Stimulated activated CD8-positive, alpha-beta memory T cell treated with anti-CD3 and anti-CD28 coated beads, Interleukin-4, amount 100 ng/mL, for 24 hours (primary cell): ENCODE measurements around the gene WBP2.

Experiments used
- DNase-seq: peaks from one replicate; pipeline ENCODE4 v3.0.0-alpha.2; 2020; ENCODE audit warnings: low read depth

The WBP2 gene

DNA sequence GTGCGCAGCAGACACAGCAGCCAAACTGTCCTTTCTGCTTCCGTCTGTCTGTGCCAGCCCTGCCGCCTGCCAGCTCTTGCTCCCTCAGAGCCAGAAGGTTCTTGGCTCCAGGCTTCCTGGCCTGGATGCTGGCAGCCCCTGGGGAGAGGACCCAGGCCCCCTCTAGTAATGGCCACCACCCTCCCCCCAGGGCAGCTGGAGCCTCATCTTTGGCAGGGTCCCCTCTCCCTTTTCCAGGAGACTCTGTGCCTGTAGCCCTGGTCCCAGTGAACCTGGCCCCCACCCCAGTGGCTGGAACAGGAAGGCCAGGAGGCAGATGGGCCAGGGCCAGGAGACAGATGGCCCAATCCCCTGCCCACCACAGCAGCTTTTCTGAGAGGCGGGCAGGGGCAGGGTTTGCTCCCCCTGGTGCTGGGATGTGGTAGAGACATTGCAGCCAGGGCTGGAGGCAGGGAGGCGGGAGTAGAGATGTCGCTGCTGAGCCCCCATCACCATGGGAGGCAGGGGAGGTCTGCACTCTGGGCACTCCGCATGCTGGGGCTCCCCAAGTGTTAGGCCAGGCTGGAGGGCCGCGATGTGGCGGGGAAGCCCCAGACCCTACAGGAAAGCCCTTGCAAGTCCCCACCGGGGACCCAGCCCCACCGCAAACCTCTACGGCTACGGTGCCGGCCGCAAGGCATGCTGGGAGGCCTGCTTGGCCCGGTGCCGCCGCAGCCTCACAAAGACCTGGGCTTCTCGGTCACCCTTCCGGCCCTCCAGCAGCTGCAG lies 27.6 kb downstream of the WBP2 start:
- DNase-seq: peak; percentile 55

DNA sequence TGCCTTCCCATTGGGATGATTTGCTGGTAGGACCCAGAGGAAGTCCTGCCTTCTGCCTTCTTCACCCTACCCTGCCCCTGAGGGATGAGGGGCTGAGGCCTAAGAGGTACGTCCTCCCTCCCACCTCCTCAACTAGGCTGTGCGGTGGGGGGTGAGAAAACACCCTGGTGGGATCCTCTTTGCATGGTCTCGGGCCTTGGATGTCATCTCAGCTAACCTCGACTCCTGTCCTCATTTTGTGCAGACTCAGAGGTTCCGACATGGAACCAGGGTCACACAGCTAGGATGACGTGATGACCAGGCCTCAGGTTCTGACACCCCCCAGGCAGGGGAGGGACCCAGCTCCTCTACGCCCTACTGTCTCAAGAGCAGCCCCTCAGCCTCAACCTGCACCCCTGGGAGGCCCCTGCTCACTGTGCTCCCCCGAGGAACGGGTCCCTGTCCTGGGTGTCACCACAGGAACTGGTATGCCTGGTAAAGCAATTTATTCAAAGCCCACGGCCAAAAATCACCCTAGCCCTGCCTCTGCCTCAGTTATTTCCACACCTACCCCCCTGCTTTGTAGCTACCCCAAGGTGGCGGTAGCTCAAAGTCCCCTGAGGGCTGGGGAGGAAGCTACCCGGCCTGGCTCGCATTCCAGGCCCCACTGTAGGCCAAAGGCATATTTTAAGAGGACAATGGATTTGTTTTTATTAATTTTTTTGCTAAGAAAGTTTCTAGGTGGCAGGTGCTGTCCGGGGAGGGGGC lies 28.4 kb downstream of the WBP2 start:
- no peak for DNase-seq

DNA sequence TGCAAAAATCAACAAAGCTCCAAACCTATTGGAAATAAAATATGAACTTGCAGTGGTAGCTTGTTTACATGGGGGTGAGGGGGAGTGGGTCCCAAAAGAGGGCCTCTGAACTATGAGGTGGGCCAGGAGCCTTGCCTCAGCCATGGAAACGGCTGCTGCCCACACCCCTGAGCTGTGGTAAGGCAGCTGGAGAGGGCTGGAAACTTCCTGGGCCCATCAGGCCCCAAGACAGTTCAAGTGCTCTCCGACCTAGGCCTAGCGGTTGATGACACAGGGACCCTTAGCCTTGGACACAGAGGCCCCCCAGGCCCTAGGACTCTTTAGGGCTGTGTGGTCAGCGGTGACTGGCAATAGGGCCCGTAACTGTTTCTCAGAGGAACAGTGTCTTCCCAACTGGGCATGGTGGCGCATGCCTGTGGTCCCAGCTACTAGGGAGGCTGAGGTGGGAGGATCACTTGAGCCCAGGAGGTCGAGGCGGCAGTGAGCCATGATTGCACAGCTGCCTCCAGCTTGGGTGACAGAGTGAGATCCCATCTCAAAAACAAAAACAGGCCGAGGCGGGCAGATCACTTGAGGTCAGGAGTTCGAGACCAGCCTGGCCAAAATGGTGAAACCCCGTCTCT lies 29.3 kb downstream of the WBP2 start:
- DNase-seq: no peak

DNA sequence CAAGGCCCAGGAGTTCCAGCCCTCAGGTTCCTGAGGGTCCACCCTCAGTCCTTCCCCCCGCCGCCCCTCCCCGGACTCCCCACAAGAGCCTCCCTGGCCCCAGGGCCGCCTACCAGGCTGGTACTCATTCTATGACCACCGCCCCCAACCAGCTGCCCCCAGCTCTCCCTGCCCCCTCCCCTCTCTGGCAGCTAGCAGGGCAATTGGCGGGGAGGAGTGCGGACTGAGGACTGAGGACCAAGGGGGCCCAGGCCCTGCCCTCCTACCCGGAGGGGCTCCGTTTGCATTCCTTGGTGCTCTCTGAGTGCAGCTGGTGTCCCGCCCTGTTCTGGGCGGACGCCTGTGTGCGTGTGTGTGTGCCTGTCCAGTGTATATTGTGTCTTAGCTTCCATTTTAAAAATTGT lies 30.0 kb downstream of the WBP2 start:
- no peak for DNase-seq

DNA sequence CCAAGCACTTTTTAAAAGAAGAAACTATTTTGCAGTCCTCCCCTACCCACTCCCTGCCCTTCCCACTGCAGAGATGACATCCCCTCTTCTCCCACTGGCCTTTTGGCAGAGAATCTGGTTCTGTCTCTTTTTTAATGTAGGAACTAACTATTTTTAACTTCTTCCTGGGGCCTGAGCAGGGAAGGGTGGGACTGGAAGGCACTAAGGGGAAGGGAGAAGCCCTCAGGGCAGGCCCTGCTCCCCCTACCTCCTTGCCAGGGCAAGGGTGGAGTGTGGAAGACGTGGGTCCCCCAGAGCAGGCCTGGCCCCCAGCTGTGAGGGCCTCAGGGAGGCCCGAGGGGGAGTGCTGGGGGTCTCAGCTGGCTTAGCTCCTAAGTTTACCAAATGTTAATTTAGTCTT lies 30.5 kb downstream of the WBP2 start:
- no peak for DNase-seq

DNA sequence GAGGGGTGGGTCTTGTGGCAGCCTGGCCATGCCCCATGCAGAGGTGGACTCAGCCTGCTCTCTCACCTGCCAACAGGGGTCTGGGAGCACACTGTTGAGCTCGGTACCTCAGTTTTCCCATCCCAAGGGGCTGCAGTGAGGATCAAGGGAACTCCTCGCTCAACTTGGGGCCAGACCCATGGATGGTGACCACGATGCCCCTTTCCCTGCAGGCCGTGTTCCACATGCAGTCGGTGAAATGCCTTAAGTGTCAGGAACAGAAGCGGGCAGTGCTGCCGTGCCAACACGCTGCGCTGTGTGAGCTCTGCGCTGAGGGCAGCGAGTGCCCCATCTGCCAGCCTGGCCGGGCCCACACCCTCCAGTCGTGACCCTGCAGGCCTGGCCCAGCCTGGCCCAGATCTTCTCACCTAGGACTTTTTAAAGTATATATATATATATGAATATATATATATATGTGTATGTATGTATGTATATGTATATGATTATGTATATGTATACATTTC lies 31.0 kb downstream of the WBP2 start:
- DNase-seq: no peak

DNA sequence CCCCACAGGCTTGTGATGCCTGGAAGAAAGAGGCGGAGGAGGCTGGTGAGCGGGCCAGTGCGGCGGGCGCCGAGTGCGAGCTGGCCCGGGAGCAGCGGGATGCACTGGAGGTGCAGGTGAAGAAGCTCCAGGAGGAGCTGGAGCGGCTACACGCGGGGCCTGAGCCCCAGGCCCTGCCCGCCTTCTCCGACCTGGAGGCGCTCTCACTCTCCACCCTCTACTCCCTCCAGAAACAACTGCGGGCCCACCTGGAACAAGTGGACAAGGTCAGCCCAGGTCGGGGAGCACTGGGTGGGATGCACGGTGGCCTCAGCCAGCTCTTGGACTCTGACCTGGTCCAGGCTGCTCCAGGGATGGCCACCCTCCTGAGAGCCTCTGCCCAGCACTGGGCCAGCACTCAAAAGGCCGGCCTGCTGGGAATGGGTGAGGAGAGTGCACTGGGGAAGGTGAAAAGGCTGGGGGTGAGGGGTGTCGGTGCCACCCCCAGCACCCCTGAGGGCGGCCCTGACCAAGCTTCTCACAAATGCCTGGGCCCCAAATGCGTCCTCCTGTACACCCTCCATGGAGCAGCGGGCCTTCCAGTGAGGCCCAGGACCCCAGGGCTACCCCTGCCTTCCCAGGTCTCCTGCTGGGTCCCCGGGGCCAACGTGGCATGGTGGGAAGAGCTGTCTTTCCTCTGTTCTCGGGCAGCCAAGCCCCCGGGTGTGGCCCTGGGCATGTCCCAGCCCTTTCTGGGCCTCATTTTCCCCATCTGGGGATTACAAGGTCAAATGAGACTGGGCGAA lies 31.7 kb downstream of the WBP2 start:
- no peak for DNase-seq

DNA sequence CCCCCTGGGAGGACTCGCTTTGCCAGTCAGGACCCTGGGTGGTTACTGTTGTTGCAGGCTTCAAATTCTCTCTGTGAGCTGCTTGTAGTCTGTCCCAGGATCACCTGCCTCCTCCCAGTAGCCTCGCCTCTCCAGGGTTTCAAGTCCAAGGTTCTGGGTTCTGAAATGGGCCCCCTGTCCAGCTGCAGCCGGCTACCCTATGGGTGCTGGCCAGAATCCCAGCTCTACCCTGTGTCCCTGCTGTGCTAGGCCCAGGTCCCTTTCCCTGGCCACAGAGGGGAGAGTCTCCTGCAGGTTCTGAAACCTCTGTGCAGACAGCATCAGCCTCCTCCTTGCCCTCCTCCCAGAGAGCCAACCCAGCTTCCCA lies 32.4 kb downstream of the WBP2 start:
- no peak for DNase-seq

DNA sequence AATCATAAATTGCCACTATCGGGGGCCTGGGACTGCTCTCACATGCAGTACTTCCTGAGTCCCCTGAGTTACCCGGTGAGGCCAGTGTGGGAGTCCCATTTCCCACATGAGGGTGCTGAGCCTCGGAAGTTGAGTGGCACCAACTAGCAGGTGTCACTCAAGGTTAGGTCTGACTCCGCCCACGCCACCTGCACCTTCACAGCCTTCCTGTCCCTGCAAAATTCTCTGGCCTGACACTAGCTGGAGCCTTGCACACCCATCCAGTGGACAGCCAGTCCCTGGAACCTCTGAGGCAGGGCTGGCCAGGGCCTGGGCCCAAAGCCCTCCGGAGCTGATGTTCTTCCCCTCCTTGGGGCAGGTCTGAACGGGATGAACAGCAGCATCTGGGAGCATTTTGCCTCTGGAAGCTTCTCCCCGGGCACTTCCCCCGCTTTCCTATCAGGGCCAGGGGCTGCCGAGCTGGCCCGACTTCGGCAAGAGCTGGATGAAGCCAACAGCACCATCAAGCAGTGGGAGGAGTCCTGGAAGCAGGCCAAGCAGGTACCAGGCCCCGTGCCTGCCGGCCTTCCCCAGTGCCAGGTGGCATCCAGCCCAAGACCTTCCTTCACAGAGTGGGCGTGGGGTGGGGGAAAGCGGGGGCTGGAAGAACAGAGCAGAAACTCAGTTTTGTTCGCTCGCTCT lies 32.9 kb downstream of the WBP2 start:
- DNase-seq: no peak

DNA sequence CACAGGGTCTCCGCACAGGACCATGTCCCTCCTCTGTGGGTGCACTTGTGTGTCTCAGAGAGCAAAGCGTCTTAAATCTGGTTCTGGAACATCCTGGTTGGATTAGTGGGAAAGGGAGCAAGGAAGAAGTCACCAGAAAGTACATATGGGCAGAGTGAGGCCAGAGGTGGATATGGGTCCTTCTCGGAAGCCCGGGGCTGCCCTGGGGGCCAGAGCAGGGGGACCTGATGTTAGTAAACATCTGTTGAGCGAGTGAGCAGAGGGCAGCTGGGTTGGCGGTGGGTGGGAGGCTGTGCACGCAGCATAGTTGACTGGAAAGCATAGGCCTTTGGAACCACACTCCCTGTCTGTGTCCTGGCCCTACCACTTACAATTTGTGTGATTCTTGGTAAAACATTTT lies 33.6 kb downstream of the WBP2 start:
- no peak for DNase-seq

DNA sequence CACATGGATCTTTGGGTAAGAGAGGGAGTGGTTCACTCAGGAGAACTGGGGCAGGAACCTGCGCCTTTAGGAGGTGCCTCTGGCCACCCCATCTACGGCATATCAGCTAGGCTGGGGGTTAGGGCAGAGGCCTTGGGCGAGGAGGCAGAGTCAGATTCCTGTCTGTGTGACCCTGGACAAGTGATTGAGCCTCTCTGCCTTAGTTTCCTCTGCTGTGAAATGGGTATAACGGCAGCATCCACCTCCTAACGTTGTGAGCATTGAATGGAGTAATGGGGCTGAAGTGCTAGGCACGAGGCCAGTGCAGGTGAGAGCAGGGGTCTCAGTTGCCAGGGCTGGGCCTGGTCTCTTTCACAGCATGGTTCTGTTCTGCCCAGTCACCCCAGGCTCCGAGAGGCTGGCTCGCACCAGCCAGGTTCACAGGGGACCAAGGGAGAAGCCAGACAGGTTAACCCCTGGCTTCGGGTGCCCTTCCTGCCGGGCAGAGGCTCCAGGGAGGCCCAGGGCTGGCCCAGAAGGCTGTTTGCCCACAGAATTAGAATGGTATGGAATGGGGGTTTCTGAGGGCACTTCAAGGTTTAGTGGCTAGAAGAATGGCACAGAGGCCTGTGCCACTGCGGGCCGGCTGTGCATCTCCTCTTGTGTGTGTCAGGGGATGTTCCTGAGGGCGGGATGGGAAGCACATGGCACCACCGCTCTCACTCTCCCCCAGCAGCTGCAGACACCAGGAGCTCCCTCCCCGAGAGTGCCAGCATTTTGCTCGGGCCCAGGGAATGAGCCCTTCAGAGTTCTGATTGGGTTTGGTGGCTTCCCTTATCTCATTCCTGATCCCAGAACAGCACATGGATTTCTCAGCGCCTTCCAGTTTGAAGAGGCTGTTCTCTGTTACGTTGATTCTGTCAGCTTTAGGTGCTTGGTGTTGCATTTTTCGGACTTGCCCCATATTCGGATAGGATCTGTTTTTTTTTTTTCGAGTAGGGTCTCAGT lies 34.7 kb downstream of the WBP2 start:
- no peak for DNase-seq

DNA sequence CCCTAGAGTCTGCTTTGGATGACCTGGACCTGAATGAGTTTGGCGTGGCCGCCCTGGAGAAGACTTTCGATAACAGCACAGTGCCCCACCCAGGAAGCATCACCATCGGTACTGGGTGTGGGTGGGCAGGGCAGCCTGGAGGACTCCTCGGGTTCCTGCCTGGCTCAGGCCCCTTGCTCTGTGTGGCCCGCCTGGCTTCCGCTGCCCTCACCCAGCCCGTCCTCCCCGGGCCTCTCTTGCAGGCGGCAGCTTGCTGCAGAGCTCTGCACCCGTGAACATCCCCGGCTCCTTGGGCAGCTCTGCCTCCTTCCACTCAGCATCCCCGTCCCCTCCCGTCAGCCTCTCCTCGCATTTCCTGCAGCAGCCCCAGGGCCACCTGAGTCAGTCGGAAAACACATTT lies 35.5 kb downstream of the WBP2 start:
- no peak for DNase-seq

DNA sequence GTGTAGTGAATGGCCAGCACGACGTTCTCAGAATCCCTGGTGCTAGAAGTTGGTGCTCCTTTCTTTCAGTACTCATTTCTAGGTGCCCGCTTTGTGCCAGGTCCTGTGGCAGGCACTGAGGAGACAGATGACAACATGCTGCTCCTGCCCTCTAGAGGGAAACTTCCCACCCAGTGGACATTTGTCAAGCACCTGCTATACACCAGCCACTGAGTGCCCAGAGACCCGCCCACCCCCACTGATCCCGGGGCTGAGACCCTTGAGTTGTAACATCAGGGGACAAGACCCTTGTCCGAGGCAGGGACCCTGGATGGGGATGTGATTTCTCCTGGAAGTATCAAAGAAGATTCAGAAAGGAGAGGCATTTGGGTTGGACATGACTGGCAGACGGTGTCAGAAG lies 36.0 kb downstream of the WBP2 start:
- DNase-seq: no peak

DNA sequence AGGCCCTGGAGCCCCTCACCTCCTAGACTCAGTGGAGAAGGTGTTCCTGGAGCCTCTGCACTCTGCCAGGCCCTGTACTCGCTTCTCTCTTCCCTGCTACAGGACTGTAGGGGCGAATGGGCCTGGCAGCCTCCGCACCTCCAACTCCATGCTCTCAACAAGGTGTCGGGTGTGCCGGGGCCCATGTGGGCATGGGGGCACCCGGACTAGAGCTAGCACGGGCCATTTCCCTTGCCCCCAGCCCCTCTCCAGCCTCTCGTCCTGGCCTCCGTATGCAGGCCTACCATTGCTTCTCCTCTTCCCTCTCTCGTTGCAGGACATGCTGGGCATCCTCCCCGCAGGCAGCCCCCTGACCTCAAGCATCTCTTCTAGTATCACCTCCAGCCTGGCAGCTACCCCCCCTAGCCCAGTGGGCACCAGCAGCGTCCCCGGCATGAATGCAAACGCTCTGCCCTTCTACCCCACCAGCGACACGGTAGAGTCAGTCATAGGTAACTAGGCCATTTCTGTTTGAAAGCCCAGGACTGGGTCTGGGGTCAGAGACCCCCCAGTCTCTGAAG lies 36.7 kb downstream of the WBP2 start:
- DNase-seq: no peak

DNA sequence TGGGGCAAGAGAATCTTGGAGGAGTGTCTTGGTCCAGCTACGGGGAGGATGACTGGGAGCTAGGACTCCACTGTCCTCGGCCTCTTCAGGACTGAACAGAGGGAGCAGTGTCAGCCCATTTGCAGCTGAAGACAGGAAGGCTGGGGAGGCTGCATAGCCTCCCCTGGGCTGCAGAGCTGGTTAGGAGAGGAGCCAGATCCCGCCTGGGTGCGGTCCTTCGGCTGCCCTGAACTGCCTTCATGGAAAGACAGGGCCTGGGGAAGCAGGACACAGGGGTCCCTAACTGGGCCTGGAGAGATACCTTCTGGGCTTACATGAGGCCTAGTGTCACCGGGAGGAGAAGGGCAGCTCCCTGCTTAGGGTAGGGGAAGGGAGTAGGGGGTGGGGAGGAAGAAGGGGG lies 37.6 kb downstream of the WBP2 start:
- no peak for DNase-seq

DNA sequence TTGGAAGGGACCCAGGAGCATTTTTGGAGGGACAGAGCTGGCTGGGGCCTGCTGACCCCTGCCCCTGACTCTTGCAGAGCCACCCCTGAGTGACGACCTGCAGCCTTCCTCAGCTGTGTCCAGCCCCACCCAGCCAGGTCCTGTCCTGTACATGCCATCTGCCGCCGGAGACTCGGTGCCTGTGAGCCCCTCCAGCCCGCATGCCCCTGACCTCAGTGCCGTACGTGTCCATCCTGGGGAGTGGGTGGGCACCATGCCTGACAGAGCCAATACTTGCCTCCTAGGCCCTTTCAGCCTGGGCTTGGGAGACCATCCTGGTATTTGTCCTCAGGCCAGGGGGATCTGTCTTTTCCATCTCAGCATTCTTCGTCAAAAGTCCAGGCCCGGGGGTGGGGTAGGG lies 38.4 kb downstream of the WBP2 start:
- no peak for DNase-seq

DNA sequence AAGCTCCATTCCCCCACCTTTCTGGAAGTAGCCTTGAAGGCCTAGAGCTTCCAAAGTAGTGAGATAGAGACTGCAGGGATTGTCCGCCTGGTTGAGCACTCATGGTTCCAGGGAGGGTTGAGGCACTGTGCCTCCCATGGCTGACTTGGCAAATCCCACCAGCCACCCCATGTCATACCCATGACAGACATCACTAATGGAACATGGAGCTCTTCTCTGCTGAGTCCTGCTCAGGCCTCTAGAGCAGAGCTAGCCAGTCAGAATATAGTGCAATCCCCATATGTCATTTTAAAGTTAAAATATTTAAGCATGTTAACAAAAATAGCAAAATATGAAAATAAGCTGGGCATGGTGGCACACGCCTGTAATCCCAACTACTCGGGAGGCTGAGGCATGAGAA lies 39.7 kb downstream of the WBP2 start:
- no peak for DNase-seq

DNA sequence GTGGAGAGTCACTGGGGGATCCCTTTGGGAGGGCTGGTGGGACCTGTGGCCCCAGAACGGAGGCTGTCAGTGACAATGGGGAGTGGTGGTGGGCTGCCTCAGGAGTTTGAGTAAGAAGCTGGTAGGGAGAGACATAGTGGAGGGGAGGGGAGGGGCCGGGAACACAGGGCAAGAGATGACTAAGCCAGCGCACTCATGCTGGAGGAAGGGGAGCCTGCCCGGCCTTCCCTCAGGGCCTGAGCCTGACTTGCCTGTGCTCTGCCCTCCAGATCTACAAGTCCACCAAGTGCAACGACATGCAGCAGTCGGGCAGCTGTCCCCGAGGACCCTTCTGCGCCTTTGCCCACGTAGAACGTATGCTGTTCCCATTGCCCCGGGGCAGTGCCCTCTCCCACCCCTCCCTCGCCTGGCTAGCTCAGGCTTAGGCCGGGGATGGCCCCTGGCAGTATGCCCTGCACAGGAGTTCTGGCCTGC lies 40.2 kb downstream of the WBP2 start:
- DNase-seq: no peak

DNA sequence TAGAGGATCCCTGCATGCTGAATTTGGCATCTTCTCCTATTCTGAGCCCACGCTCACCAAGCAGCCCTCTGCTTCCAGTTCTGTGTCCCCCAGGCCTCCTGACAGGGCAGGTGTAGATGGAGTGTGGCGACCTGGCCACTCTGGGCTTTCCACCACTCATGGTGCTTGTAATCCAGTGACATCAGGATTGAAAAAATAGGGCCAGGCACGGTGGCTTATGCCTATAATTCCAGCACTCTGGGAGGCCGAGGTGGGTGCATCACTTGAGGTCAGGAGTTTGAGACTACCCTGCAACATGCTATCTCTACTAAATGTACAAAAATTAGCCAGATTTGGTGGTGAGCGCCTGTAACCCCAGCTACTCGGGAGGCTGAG lies 41.1 kb downstream of the WBP2 start:
- DNase-seq: no peak
